HG02623 (cell line): ENCODE data around the gene CPLX1.

ENCODE experiments used
- ATAC-seq: cut with Tn5 transposase; IDR thresholded peaks from one replicate; pipeline ENCODE4 v1.9.1; 2021; ENCODE audit warnings: moderate library complexity; ENCODE audit not compliant: unreplicated experiment

CPLX1 gene

GRCh38 chr4:856225-856901 is 30.4 kb upstream of the CPLX1 start:
- no peak for ATAC-seq

DNA sequence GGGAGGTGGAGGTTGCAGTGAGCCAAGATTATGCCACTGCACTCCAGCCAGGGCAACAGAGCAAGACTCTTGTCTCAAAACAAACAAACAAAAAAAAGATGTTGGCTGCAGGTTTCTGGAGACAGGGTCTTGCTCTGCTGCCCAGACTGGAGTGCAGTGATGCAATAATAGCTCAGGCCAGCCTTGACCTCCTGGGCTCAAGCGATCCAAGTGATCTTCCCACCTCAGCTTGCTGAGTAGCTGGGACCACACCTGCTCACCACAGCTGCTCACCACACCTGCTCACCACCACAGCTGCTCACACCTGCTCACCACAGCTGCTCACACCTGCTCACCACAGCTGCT is 29.9 kb upstream of the CPLX1 start:
- ATAC-seq = no peak

GRCh38 chr4:854356-854755 is 28.4 kb upstream of the CPLX1 start:
- ATAC-seq = no peak

DNA sequence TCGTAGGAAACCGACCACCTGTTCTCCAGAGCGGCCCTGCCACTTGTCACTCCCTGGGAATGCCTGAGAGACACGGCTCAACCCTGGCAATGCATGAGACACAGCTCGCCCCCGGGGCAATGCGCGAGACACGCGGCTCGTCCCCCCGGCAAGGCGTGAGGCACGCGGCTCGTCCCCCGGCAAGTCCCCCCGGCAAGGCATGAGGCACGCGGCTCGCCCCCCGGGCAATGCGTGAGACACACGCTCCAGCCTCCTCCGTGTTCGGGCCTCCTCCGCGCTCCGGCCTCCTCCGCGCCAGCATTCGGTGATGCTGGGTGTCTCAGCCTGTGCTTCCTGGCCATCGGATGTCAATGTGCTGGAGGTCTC is 27.5 kb upstream of the CPLX1 start:
- no peak for ATAC-seq

GRCh38 chr4:851701-852430 is 25.9 kb upstream of the CPLX1 start:
- no peak for ATAC-seq

- ATAC-seq = no peak
Measured at GRCh38 chr4:850323-850945, 24.5 kb upstream of the CPLX1 start.

- ATAC-seq = no peak
Measured at GRCh38 chr4:849478-850175, 23.7 kb upstream of the CPLX1 start.

DNA sequence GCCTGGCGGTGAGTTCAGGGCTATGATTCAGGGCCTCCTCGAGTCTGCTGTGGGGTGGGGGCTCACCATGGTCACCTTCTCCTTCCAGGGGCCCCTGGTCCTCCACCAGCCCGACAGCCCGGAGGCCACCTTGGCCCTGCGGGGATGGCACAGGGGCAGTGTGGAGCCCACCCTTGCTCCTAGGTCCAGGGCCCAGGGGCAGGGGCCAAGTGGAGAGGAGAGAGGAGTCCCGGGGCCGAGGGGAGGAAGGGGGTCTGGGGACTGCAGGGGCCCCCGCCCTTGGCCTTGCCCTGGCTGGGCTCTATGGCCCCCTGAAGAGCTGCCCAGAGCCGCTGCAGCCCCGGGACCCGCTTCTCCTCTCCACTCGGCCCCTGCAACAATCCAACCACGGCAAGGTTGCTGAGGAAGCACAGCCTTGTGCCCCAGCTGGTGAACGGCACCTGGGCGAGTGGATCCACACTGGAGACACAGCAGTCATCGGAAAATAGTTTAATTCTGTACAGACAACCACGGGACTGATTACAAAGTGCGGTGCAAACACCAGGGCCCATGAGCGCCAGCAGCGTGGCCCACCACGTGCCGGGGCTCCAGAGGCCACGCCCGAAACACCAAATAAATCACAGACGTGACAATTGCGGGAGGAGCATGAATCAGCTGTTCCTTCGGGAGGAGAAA is 23.0 kb upstream of the CPLX1 start:
- no peak for ATAC-seq

DNA sequence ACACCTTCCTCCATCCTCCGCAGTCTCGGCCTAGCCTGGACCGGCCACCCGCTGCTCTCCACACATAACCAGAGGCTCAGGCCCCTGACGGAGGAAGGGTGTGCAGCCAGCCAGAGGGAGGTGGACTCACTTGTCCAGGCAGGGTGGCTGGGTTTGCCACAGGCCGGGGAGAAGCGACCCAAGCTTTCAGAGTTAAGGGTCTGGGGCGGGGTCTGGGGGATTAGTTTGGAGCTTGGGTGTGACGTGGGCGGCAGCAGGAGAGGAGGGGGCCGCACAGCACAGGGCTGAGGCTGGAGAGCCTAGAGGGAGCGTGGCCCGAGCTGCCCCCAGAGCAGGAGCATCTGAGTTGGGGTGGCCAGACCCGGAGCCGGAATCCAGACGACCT is 22.4 kb upstream of the CPLX1 start:
- no peak for ATAC-seq

- ATAC-seq = no peak
Measured at GRCh38 chr4:845836-846251, 19.9 kb upstream of the CPLX1 start.

- ATAC-seq = no peak
Measured at GRCh38 chr4:845233-845835, 19.4 kb upstream of the CPLX1 start.

GRCh38 chr4:844752-845232 is 18.9 kb upstream of the CPLX1 start:
- ATAC-seq = no peak

- ATAC-seq = no peak
Measured at GRCh38 chr4:839675-840443, 13.9 kb upstream of the CPLX1 start.

GRCh38 chr4:837772-838171 is 11.8 kb upstream of the CPLX1 start:
- ATAC-seq = no peak

- no peak for ATAC-seq
Measured at GRCh38 chr4:836750-837301, 10.9 kb upstream of the CPLX1 start.

DNA sequence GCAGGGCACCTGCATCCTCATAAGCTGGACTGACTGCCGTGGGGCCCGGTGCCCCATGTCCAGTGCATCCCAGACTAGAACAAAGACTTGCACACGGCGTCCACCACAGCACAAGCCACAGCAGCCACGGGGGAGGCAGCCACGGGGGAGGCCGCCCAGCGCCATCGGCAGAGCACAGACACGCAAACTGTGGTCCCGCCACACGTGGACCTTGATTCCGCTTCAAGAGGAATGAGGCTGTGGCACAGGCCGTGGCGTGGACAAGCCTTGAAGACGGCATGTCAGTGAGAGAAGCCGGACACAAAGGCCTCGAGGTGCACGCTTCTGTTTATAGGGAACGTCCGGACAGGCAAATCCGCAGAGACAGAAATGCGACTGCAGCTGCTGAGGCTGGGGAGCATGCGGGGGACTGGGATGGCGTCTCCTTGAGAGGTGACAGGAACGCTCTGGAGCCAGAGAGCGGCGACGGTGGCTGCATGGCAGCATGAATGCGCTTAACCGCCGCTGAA is 10.1 kb upstream of the CPLX1 start:
- ATAC-seq = no peak

DNA sequence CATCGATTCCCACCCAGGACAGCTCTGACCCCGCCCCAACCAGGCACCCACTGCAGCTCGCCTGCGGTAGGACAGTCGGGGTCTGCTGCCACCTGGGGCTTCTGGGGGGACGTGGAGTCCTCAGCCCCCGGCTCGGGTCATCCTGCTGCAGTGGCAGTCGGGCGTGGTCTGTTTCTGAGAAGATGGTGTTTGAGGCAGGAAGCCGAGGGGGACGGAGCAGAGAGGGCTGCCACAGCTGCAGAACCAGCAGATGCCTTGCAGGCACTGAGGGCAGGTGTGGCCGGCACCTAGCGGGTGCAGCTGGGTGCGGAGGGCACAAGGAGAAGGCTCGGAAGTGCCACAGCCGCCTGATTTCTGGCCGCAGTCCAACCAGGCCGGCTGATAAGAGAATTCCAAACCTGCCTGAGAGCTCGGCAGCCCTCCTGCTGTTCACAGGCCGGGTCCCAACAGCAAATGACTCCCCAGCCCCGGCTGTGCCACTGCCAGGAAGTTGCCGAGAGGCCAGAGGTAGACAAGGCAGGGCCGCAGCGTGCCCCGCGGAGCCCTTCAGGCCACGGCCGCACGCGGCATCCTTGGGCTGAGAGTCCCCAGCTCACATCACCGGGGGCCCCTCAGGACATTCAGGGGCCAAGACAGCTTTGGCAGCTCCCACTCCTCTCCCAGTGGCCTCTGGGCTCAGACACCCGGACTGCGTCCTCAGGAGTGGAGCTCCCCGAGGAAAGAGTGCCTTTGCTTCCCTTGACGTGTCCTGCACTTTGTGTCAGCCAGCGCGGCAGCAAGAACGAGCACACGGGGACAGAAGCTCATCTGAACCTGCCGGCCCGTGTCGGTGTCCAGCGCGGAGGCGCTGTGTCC is 9.4 kb upstream of the CPLX1 start:
- no peak for ATAC-seq

- no peak for ATAC-seq
Measured at GRCh38 chr4:834368-835147, 8.6 kb upstream of the CPLX1 start.
